Measurements from ENCODE around the gene TST. TPM values are rescaled to one million over a fixed set of nuclear protein-coding genes. Genes with fewer than 3 reads are reported as not detected.

The TST gene
- total and polyA plus RNA-seq, 2 donors (not counting 1 experiment from before 2014, with no cell fraction given): 1.4 to 5.9 TPM

- H3K27me3 ChIP-seq (replicated peaks in 1 of 4; ENCODE audit: control extremely low read depth in 1 of 4, control insufficient read depth in 3 of 4, insufficient read depth in 4 of 4, low read length in 3 of 4): no peaks in the 10 kb centered on the region
- H3K27me3 Mint-ChIP-seq: no peaks in the 10 kb centered on the region
- no peak overlapping the region for H2AFZ ChIP-seq (ENCODE audit: insufficient read depth, low read depth, low read length, poor library complexity, severe bottlenecking)
Observed at GRCh38 chr22:36971341-36972125, 47.7 kb downstream of the TST start.

More at GRCh38 chr22:36971341-36972125, 47.7 kb downstream of the TST start:
- TF ChIP-seq CTCF (IDR thresholded peaks at IDR 0.05): no peak
- TF ChIP-seq EZH2 (IDR thresholded peaks at IDR 0.05; ENCODE audit: borderline replicate concordance, insufficient read depth, low read depth, low read length, poor library complexity, severe bottlenecking): no peak
- DNase-seq: no peak
- no peak overlapping the region for H3K27ac Mint-ChIP-seq
- H3K4me3 Mint-ChIP-seq: no peak overlapping the region
- ChIA-PET CTCF (interaction anchor here (0.7 to 1.7 kb wide), 2 partner anchors 190 to 215 kb away, joined by 3 to 4 read pairs; no protein-coding TSS in a partner anchor), POLR2A (no interaction called here)
- H3K9me3 Mint-ChIP-seq (ENCODE audit: insufficient read depth): no peaks in the 10 kb centered on the region
- H3K9ac ChIP-seq (ENCODE audit: low read length): no peak overlapping the region
- no peak for ATAC-seq (ENCODE audit: low read depth)
- no peaks in the 10 kb centered on the region for H3K36me3 ChIP-seq (replicated peaks in 1 of 2; ENCODE audit: control extremely low read depth in 1 of 2, control insufficient read depth in 1 of 2, extremely low read depth in 1 of 2, insufficient read depth in 2 of 2, low read length in 1 of 2)
- H3K4me2 ChIP-seq (replicated peaks; ENCODE audit: low read depth, low read length, poor library complexity, severe bottlenecking): no peak overlapping the region
- no peaks in the 10 kb centered on the region for H3K4me1 ChIP-seq (ENCODE audit: control insufficient read depth in 2 of 2, insufficient read depth in 2 of 2, low read length in 2 of 2)
- no peaks in the 10 kb centered on the region for H4K20me1 ChIP-seq (ENCODE audit: control insufficient read depth, insufficient read depth, low read length, poor library complexity, severe bottlenecking)
- no peak overlapping the region for H3K4me3 ChIP-seq (ENCODE audit: control extremely low read depth in 1 of 5, extremely low read depth in 1 of 5, insufficient read depth in 1 of 5, low read depth in 2 of 5, low read length in 4 of 5)
- intact Hi-C loops (cut with micrococcal nuclease): no loop called here
- WGBS (ENCODE audit: insufficient coverage): 91% methylated on average over 13 of the region's 19 CpGs
- H3K79me2 ChIP-seq (ENCODE audit: control insufficient read depth, insufficient read depth, low read length): no peaks in the 10 kb centered on the region
- no peaks in the 10 kb centered on the region for H3K4me1 Mint-ChIP-seq
- H3K27ac ChIP-seq (ENCODE audit: low read length in 2 of 2): no peak overlapping the region
- no peaks in the 10 kb centered on the region for H3K9me3 ChIP-seq (ENCODE audit: control extremely low read depth in 1 of 3, control insufficient read depth in 2 of 3, insufficient read depth in 1 of 3, low read length in 2 of 3)
